GM12878 (cell line): ENCODE measurements around the gene AKNA. TPM values are rescaled to one million over a fixed set of nuclear protein-coding genes. Genes with fewer than 3 reads are reported as not detected.

ENCODE experiments used
- ASH2L ChIP-seq: fragments of 300-600, 200-600 bp; sonication (generic); IDR thresholded peaks from 2 replicates; pipeline ENCODE4 v1.6.1; 2017; ENCODE audit warnings: low read depth, mild to moderate bottlenecking, borderline replicate concordance
- BRCA1 ChIP-seq: IDR thresholded peaks from 2 replicates; pipeline ENCODE4 v1.6.1; 2011; ENCODE audit warnings: low read depth, low read length, improper control_type of control experiment
- CHD2 ChIP-seq: IDR thresholded peaks from 2 replicates; pipeline ENCODE4 v1.6.1; 2011; ENCODE audit warnings: low read depth, low read length, improper control_type of control experiment, borderline replicate concordance
- CTCF ChIP-seq, 3 experiments: IDR thresholded peaks in 2 of 3; conservative IDR thresholded peaks in 1 of 3; 2 replicates each; pipeline ENCODE4 v1.5.1; 2011; ENCODE audit warnings: low read depth in 3 of 3, low read length in 3 of 3, mild to moderate bottlenecking in 3 of 3, control low read depth in 2 of 3, moderate library complexity in 2 of 3, inconsistent platforms in 1 of 3, mixed read lengths in 1 of 3; ENCODE audit not compliant: control insufficient read depth in 2 of 3, insufficient read depth in 1 of 3; ENCODE audit errors: extremely low read depth in 1 of 3
- E2F8 ChIP-seq: fragments of 450-650 bp; IDR thresholded peaks from 2 replicates; pipeline ENCODE4 v1.6.1; 2018; ENCODE audit warnings: mild to moderate bottlenecking, low read depth, moderate library complexity; ENCODE audit not compliant: partially characterized antibody
- E4F1 ChIP-seq: fragments of 450-650 bp; IDR thresholded peaks from 2 replicates; pipeline ENCODE4 v1.6.1; 2018; ENCODE audit warnings: borderline replicate concordance, mild to moderate bottlenecking; ENCODE audit not compliant: partially characterized antibody
- EP300 ChIP-seq, 2 experiments: fragments of 150-350 bp in 1 of 2; IDR thresholded peaks; 2 replicates each; pipeline ENCODE4 v1.6.1; 2011 to 2012; ENCODE audit warnings: low read depth in 2 of 2, low read length in 2 of 2, borderline replicate concordance in 1 of 2, improper control_type of control experiment in 1 of 2, inconsistent platforms in 1 of 2; ENCODE audit not compliant: control insufficient read depth in 1 of 2
- HDGF ChIP-seq: fragments of 450-650 bp; IDR thresholded peaks from 2 replicates; pipeline ENCODE4 v1.6.1; 2016; ENCODE audit warnings: antibody characterized with exemption
- IRF4 ChIP-seq: IDR thresholded peaks from 2 replicates; pipeline ENCODE4 v1.6.1; 2011; ENCODE audit warnings: low read depth, low read length
- NBN ChIP-seq: fragments of 450-650 bp; IDR thresholded peaks from 2 replicates; pipeline ENCODE4 v1.6.1; 2016
- NFIC ChIP-seq: IDR thresholded peaks from 2 replicates; pipeline ENCODE4 v1.6.1; 2012; ENCODE audit warnings: low read depth, mild to moderate bottlenecking, inconsistent platforms, low read length, moderate library complexity
- NRF1 ChIP-seq: conservative IDR thresholded peaks from 2 replicates; pipeline ENCODE4 v1.6.1; 2011; ENCODE audit warnings: mild to moderate bottlenecking, low read depth, low read length, improper control_type of control experiment
- SREBF2 ChIP-seq: IDR thresholded peaks from 2 replicates; pipeline ENCODE4 v1.6.1; 2012; ENCODE audit warnings: mild to moderate bottlenecking, low read length
- SRF ChIP-seq, 2 experiments: IDR thresholded peaks; 2 replicates each; pipeline ENCODE4 v1.6.1; 2011; ENCODE audit warnings: low read depth in 2 of 2, low read length in 2 of 2, mild to moderate bottlenecking in 1 of 2, moderate library complexity in 1 of 2
- TARDBP ChIP-seq: IDR thresholded peaks from 2 replicates; pipeline ENCODE4 v1.6.1; 2016; ENCODE audit warnings: borderline replicate concordance
- YBX1 ChIP-seq: fragments of 450-650 bp; IDR thresholded peaks from 2 replicates; pipeline ENCODE4 v1.6.1; 2016; ENCODE audit warnings: antibody characterized with exemption
- ZNF592 ChIP-seq: fragments of 450-650 bp; IDR thresholded peaks from 2 replicates; pipeline ENCODE4 v1.6.1; 2017; ENCODE audit warnings: mild to moderate bottlenecking, moderate library complexity
- ZSCAN29 ChIP-seq: fragments of 450-650 bp; IDR thresholded peaks from 2 replicates; pipeline ENCODE4 v1.6.1; 2017; ENCODE audit warnings: mild to moderate bottlenecking, moderate library complexity
- polyA plus RNA-seq, 11 experiments: library from polyadenylated mRNA; depleted of rRNA in 4 of 11; unstranded in 6 of 11; stranded (reverse) in 5 of 11; fragments of >200 nt; fragmentation: Nextera tagmentation in 4 of 11; fragmentation: Illumina TruSeq in 1 of 11; extraction: Ambion mirVana in 4 of 11; extraction: Trizol in 1 of 11; gene quantifications; 1 replicate in 1 of 11; 2 replicates in 10 of 11; pipeline versions ENCODE4 v1.2.1 to v1.2.3, GENCODE V29; 2011 to 2016; ENCODE audit warnings: inconsistent platforms in 2 of 11, missing spikeins in 2 of 11, low read depth in 1 of 11
- total RNA-seq, 4 experiments: library from RNA; depleted of rRNA in 3 of 4; stranded (reverse); fragments of >200 nt in 3 of 4; fragmentation: Illumina TruSeq in 1 of 4; extraction: Trizol in 1 of 4; gene quantifications; 2 replicates each; pipeline versions ENCODE4 v1.2.1 to v1.2.3, GENCODE V29; 2013 to 2021

Gene AKNA
- total and polyA plus RNA-seq, 10 of the 15 experiments (the other 5 are each of a cell fraction or from before 2014, with no cell fraction given): 1.6 to 132 (median 35.3) TPM

- TF ChIP-seq IRF4: no peak
- TF ChIP-seq CHD2: 0 out of 2 replicates have a peak, but pooled peaks have one; percentile 48
- TF ChIP-seq SREBF2: no peak
- TF ChIP-seq TARDBP: no peak
- TF ChIP-seq CTCF (IDR thresholded peaks at IDR 0.05 in 2 of 3, conservative IDR thresholded peaks at IDR 0.05 in 1 of 3; ENCODE audit: control insufficient read depth in 2 of 3, extremely low read depth in 1 of 3, insufficient read depth in 1 of 3, low read depth in 3 of 3, low read length in 3 of 3): peak; percentile 21 to 51 (median 22); a peak in 5 of 6 replicates
- no peak for TF ChIP-seq E4F1
- TF ChIP-seq ZSCAN29: no peak
- no peak for TF ChIP-seq NFIC
- TF ChIP-seq SRF (IDR thresholded peaks at IDR 0.05; ENCODE audit: low read depth in 2 of 2, low read length in 2 of 2): no peak
- no peak for TF ChIP-seq E2F8
- no peak for TF ChIP-seq ZNF592
- TF ChIP-seq HDGF: peak; percentile 85; the same call in 1 of the 2 replicates
- TF ChIP-seq ASH2L: no peak
- TF ChIP-seq YBX1: no peak
- 0 out of 2 replicates have a peak, but pooled peaks have one; percentile 51 for TF ChIP-seq NBN
- no peak for TF ChIP-seq EP300 (IDR thresholded peaks at IDR 0.05; ENCODE audit: borderline replicate concordance in 1 of 2, control insufficient read depth in 1 of 2, low read depth in 2 of 2, low read length in 2 of 2)
- TF ChIP-seq NRF1: no peak
- TF ChIP-seq BRCA1: no peak
Measured at GRCh38 chr9:114389612-114390368, 2.0 kb upstream of the AKNA start (continued).
